NCI-H510A (cell line): ENCODE data around the gene CPNE5.

Experiments
- DNase-seq: peaks from one replicate; lab custom pipeline; 2025; lab: John Stamatoyannopoulos, UW

CPNE5 gene

GRCh38 chr6:36857325-36857724, 18.1 kb upstream of the CPNE5 start:
- no peak for DNase-seq

- DNase-seq, result no peak
These were observed 17.0 kb upstream of the CPNE5 start for GRCh38 chr6:36856277-36856676.

GRCh38 chr6:36855750-36856149, 16.5 kb upstream of the CPNE5 start:
- no peak for DNase-seq

GRCh38 chr6:36853325-36853724, 14.1 kb upstream of the CPNE5 start:
- no peak for DNase-seq

- no peak for DNase-seq
These were observed 13.4 kb upstream of the CPNE5 start for GRCh38 chr6:36852481-36853147.

GRCh38 chr6:36851626-36852025, 12.4 kb upstream of the CPNE5 start:
- DNase-seq, result no peak

- peak; percentile 22 for DNase-seq
These were observed 11.9 kb upstream of the CPNE5 start for GRCh38 chr6:36851149-36851614.

- no peak for DNase-seq
These were observed 10.8 kb upstream of the CPNE5 start for GRCh38 chr6:36850021-36850420.

GRCh38 chr6:36848658-36849441, 9.6 kb upstream of the CPNE5 start:
- peak; percentile 89 for DNase-seq

GRCh38 chr6:36847991-36848390, 8.7 kb upstream of the CPNE5 start:
- no peak for DNase-seq

GRCh38 chr6:36847152-36847551, 7.9 kb upstream of the CPNE5 start:
- no peak for DNase-seq

GRCh38 chr6:36845233-36845632, 6.0 kb upstream of the CPNE5 start:
- no peak for DNase-seq

- no peak for DNase-seq
These were observed 5.3 kb upstream of the CPNE5 start for GRCh38 chr6:36844232-36845170.

GRCh38 chr6:36843170-36843569, 3.9 kb upstream of the CPNE5 start:
- DNase-seq, result no peak

- no peak for DNase-seq
These were observed 2.5 kb upstream of the CPNE5 start for GRCh38 chr6:36841756-36842155.

- no peak for DNase-seq
These were observed 1.5 kb upstream of the CPNE5 start for GRCh38 chr6:36840432-36841403.

GRCh38 chr6:36839749-36840431, 646 bp upstream of the CPNE5 start:
- DNase-seq, result peak; percentile 38

GRCh38 chr6:36837686-36838085, 1.6 kb downstream of the CPNE5 start:
- DNase-seq, result no peak

- DNase-seq, result no peak
These were observed 2.3 kb downstream of the CPNE5 start for GRCh38 chr6:36837022-36837339.

- DNase-seq, result no peak
These were observed 2.9 kb downstream of the CPNE5 start for GRCh38 chr6:36836111-36837021.
